Fibroblast of skin of right biceps (primary cell): ENCODE measurements around the gene RYR2.
A peak's percentile ranks its signal among the peaks of the same experiment; 100 is the strongest.
"Not testable (repeated sequence)": the region's sequence is repeated elsewhere in the genome, so short reads cannot be mapped to it uniquely, and the experiment has no call there.

Experiments
- DNase-seq: peaks from one replicate; pipeline ENCODE4 v3.0.0-alpha.2; 2013

Gene RYR2

GRCh38 chr1:237279629-237280028, 237.6 kb downstream of the RYR2 start:
- no peak for DNase-seq

DNA sequence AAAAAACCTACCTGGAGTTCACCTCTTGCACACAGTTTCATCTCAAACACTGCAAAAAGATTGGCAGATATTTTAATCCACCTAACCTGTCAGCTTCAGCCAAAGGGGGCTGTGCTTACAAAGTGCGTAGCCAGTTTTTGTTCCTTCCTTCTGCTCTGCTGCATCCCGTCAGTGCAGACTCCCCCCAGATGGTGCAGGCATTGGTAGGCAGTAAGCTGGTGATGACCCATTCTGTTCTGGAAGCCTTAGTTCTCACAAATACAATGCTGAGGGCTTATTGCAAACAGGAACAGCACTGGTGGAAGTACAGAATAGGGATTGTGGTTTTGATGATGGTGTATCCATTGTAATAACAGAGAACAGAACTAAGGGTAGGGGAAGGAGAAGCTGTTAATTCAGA, 239.5 kb downstream of the RYR2 start:
- no peak for DNase-seq

DNA sequence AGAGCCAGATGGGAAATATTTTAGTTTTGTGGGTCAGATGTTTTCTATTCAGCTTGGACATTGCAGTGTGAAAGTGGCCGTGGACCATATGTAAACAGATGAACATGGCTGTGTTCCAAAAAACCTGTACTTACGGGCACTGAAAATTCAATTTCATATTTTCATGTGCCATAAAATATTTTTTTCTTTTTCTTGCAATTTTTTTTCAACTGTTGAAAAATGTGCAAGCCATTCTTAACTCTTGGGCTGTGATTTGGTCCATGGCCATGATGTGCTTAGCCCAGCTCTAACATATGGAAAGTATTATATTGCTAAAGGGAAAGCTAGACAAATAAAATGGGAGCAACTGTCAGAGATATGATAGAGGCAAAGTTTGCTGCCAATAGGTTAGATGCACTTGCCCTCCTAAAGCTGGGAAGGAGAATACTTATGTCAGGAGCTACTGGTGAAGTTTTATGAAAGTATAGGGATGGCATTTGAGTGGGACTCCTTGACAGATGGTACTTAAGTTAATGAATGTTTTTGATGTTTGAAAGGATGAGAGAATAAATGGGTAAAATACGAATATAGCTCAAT, 240.3 kb downstream of the RYR2 start:
- DNase-seq = no peak

- DNase-seq = no peak
Measured at GRCh38 chr1:237287876-237288521, 246.0 kb downstream of the RYR2 start.

DNA sequence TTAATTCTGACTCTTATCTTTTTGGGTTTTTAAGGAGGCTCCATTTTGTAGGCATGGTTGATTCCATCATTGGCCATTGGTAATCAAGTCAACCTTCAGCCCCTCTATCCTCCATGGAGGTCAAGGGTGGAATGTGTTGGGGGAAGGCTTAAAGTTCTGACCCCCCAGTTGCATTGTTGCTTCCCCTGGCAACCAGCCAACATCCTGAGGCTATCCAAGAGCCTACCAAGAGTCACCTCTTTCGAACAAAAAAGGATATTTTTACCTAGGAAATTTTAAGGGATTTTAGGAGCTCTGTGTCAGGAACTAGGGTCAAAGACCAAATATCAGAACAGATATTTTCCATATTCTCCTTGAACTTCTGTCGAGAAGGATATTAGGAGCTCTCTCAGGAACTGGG, 251.8 kb downstream of the RYR2 start:
- DNase-seq = no peak

- no peak for DNase-seq
Measured at GRCh38 chr1:237296861-237297260, 254.9 kb downstream of the RYR2 start.

- no peak for DNase-seq
Measured at GRCh38 chr1:237300642-237301041, 258.7 kb downstream of the RYR2 start.

DNA sequence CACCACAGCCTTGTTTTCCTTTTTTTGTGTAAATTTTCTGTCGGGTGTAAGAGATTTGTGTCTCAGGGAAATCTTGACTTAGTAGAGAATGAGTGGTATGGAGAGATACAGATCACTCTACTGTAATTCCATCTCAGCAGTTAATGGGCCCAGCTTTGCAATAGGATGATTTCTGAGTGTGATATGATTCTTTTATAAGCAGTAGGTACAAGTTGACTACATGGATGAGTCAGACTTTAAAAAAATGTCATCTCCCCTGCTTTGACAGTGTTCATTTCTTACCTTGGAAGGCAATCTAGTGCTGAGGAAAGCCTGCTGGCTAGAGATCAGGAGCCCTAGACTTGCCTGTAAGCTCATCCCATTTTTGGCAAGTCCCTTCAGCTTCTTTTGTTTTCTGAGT, 261.9 kb downstream of the RYR2 start:
- DNase-seq = no peak

- DNase-seq = no peak
Measured at GRCh38 chr1:237306726-237307125, 264.7 kb downstream of the RYR2 start.

GRCh38 chr1:237309595-237310118, 267.7 kb downstream of the RYR2 start:
- DNase-seq = no peak

GRCh38 chr1:237316352-237316751, 274.4 kb downstream of the RYR2 start:
- DNase-seq = no peak

DNA sequence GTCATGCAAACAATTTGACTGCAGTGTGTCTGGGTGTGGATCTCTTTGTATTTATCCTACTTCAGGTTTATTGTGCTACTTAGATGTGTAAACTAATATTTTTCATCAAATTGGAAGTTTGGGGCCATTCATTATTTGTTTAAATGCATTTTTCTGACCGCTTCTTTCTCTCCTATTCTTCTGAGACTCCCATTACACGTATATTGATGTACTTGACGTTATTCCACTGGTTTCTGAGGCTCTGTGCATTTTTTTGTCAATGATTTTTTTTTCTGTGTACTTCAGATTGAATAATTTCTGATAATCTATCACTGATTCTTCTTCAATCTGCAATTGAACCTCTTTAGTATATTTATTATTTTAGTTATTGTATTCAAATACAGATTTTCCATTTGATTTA, 276.8 kb downstream of the RYR2 start:
- no peak for DNase-seq

DNA sequence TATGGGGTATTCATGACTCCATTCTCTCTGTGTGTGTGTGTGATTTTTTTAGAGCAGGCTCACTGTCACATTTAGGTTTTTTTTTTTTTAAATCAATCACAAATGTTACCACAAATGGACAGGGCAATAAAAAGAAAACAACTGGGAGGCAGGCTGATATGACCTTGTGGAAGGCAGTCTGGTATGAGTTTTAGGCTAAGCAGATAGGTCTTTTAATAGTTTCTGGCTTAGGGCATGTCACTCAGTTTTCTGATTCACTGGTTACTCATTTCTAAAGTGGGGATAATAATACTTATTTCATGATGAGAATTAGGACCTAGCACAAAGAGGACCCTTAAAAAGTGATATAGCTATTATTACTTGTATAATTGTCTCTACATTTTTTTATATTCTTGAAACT, 278.9 kb downstream of the RYR2 start:
- DNase-seq = no peak

- no peak for DNase-seq
Measured at GRCh38 chr1:237324226-237324625, 282.2 kb downstream of the RYR2 start.

GRCh38 chr1:237327061-237327460, 285.1 kb downstream of the RYR2 start:
- no peak for DNase-seq

DNA sequence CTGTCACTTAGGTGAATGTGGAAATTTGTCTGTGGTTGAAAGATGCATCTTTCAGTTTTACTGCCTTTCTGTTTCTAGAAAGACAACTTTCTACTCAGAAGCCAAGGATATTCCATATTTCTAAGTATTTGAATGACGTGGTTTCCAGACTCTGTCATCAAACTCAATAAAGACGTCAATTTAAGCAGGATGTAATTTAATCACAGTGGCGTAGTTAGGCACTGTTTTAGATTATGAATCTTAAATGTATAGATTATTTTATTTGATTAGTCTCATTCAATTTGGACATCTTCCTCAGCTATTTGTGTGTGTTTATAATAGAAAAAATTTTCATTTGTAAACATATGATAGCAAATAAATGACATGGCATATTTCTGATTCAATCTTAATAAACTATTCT, 298.9 kb downstream of the RYR2 start:
- DNase-seq = no peak

DNA sequence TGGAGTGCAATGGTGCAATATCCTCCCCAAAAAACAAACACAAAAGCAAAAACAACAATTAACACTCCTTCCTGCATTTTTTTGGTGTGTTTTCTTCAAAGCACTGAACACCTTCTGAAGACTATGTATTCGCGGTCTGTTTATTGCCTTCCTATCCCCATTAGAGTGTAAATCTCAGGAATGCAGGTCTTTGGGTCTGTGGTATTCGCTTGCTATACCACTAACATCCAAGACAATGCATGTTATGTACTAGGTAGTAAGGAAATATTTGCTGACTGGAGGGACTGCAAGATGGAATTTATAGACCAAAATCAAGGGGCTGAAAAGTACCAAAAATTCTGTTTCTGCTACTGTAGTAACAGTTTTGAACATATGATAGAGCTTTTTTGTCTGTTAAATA, 299.4 kb downstream of the RYR2 start:
- DNase-seq = no peak

DNA sequence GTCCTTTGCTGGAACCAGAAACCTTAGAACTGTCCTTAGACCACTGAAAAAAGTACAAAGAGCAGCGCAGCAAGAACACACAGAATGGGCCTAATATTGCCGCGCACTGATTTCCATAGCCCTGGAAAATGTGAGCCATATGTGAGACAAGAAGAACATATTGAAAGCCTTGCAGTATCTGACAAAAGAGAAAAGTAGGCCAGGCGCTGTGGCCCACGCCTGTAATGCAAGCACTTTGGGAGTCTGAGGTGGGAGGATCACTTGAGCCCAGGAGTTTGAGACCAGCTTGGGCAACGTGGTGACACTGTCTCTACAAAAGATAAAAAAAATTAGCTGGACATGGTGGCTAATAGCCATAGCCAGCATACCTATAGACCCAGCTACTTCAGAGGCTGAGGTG, 300.7 kb downstream of the RYR2 start:
- no peak for DNase-seq

- no peak for DNase-seq
Measured at GRCh38 chr1:237352747-237353146, 310.8 kb downstream of the RYR2 start.

DNA sequence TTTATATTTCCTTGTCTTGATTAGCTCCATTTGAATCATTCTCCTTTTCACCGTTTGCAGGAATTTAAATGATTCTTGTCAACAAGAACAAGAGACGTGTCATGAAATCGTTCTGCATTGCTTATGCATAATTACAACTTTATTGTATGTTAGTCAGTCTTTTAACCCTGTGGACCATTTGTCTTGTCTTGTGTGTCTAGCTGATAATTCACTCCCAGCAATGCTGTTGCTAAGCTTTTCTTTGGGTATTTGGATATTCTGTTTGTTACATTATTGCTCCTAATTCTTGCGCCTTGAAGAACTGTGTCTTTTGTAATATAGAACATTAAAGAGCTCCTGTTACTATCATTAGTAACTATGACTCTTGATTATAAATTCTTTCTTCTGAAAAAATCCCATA, 311.9 kb downstream of the RYR2 start:
- no peak for DNase-seq

- DNase-seq = no peak
Measured at GRCh38 chr1:237355022-237355421, 313.0 kb downstream of the RYR2 start.

GRCh38 chr1:237358555-237358954, 316.6 kb downstream of the RYR2 start:
- DNase-seq = no peak

GRCh38 chr1:237367758-237368157, 325.8 kb downstream of the RYR2 start:
- DNase-seq = no peak

DNA sequence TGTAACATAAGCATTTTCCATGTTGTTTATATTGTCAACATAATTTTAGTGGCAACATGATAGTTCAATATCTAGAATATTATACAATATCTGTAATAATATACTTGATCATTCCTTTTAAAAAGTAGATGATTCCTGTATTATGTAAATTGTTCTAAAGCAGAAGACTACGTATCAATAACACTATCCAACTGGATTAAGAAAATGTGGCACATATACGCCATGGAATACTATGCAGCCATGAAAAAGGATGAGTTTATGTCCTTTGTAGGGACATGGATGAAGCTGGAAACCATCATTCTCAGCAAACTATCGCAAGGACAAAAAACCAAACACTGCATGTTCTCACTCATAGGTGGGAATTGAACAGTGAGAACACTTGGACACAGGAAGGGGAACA, 329.5 kb downstream of the RYR2 start:
- DNase-seq = not testable (repeated sequence)

DNA sequence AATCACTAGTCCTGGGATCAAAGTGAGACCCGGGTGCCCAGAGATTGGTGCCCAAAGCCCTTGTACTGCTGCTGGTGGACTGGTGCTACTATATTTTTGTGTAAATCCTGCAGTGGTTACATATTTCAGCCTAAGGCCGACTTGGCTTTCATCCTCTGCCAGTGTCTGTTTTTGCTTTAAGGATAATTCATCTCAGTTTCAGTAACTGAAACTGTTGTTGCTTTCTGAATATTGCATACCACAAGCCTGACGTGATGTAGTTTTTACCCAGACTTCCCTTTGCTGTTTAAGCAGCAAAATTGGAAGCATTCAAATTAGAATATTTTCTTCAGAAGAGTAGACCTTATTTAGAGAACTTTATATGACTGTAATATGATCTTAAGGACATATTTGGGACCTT, 341.8 kb downstream of the RYR2 start:
- DNase-seq = peak; percentile 78
